HG03280 (cell line): ENCODE results near the gene SLC66A1.
"Not testable (repeated sequence)": the region's sequence is repeated elsewhere in the genome, so short reads cannot be mapped to it uniquely, and the experiment has no call there.

ENCODE experiments used
- ATAC-seq: cut with Tn5 transposase; IDR thresholded peaks from one replicate; pipeline ENCODE4 v1.9.1; 2021; ENCODE audit warnings: mild to moderate bottlenecking, moderate library complexity; ENCODE audit not compliant: unreplicated experiment

Gene SLC66A1

DNA sequence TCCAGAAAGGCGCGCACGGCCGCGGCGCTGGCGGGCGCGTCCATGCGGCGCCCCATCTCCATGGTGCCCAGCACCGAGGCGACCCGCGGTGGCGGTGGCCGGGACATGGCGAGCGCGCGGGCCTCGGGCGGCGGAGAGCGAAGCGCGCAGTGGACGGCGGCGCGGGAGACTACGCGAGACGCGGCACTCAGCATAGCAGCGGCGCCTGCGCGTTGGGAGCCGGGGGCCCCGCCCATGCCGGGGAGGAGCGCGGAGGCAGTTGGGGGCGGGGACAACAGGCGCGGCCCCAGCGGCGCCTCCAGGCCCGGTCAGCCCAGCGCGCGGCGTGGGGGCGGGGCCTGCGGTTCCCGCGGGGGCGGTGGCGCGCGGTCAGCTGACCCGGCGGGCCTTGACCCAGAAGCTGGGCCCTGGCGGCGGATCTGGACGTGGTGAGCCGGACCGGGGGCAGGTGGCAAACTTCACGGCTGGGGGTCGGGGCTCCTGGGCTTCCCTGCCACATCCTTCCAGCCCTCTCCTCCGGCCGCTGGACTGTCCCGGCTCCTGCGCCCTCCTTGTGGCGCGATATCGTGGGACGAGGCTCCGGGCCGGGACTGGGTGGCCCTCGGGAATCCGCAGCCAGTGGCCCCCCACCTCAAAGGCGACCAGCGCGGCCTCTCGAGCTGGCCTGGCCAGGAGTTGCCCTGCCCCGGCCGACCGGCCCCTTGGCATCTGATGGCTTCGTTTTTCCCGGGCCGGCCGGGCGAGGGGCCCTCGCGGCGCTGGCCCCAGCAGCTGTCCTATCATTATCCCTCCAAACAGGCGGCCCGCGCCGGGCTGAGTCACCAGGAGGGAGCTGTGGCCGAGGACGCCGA is at the start of gene SLC66A1, which contains the start of gene AKR7A2:
Gene SLC66A1, plus strand, starts transcription at position 396 of the 851 bp plus-strand sequence. CDS start 5,352 bp downstream, outside the sequence.
Gene AKR7A2, minus strand, starts transcription at position 214 of the 851 bp plus-strand sequence. Its CDS starts 20 bp downstream, at position 194.
- ATAC-seq = peak; percentile 80

- ATAC-seq = no peak
These were observed 49.4 kb upstream of the SLC66A1 start for GRCh38 chr1:19262744-19263143.

GRCh38 chr1:19268445-19268844 is 43.7 kb upstream of the SLC66A1 start:
- ATAC-seq = no peak

- not testable (repeated sequence) for ATAC-seq
These were observed 42.4 kb upstream of the SLC66A1 start for GRCh38 chr1:19269427-19270342.

- ATAC-seq = not testable (repeated sequence)
These were observed 41.8 kb upstream of the SLC66A1 start for GRCh38 chr1:19270343-19270730.

DNA sequence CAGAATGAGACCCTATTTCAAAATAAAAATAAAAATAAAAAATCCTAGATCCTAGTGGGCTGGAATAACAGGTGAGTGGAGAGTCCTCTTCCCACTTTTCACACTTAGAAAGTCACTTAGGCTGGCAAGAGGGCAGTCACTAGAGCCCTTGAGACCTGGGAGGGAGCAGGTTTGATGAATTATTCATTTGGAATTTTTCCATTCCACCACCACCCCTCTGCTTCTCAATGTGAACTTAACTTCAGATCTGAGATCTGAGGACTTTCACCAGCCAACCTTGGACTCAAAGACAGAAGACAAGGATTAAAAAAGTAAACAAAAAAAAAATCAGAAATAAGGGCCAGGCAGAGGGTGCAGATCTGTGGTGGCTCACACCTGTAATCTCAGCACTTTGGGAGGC is 40.1 kb upstream of the SLC66A1 start:
- ATAC-seq = no peak

GRCh38 chr1:19273106-19273843 is 38.9 kb upstream of the SLC66A1 start:
- no peak for ATAC-seq

DNA sequence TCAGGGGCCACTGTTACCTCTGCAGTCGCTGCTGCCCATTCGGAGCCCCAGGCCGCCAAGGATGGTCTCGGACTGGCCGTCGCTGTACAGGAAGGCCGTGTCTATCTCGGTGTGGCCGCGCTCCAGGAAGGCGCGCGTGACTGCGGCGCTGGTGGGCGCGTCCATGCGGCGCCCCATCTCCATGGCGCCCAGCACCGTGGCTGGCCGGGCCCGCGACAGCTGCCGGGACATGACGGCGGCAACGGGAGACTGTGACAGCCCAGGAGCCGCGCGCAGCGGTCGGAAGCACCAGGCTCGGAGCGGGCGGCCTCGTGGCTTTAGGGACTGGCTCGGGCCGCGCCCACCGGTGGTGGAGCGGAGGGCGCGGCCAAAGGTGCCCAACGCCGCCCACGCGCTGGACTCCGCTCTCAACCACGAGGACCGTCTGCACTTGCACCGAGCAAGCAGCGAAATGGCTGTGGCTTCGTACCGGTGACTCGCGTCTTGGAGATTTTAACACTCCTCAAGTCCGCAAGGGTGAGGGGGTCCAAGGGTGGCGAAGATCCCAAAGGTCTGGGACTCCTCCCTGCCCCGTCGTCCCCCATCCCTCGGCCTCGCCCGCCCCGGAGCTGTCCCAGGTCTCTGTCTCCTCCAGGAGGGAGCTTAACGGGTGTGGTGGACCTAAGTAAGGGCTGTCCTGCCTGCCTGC is 38.1 kb upstream of the SLC66A1 start:
- ATAC-seq = not testable (repeated sequence)

DNA sequence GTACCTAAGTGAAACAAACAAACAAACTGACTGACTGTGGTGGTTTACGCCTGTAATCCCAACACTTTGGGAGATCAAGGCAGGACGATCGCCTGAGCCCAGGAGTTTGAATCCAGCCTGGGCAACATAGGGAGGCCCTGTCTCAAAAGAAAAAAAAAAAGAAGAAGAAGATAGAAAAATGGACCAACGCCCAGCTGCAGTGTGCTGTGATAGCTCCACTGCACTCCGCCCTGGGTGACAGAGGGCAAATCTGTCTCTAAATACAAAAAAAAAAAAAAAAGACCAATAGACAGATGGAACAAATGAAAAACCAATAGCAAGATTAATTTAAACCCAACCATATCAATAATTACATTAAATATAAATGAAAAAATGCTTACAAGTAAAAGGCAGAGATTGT is 37.5 kb upstream of the SLC66A1 start:
- no peak for ATAC-seq

- ATAC-seq = no peak
These were observed 28.2 kb upstream of the SLC66A1 start for GRCh38 chr1:19283891-19284290.

DNA sequence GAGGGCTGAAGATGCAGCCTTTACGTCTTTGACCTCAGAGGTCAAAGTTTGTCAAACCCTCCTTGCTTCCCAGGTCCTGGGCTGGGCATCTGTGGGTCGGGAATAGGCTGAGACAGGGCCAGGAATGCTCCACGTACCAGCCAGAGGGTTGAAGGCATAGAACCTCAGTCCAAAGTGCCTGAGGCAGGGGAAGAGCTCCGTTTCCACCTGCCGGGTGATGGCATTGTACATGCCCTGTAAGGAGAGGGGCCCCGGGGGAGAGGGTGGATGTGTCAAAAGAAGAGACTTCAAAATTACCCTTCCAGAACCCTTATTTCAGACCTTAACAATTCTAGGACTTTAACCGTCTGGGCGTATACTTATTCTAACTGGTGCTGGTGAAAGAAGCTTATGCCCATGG is 27.2 kb upstream of the SLC66A1 start:
- no peak for ATAC-seq

GRCh38 chr1:19285366-19285765 is 26.8 kb upstream of the SLC66A1 start:
- not testable (repeated sequence) for ATAC-seq

GRCh38 chr1:19285807-19286206 is 26.3 kb upstream of the SLC66A1 start:
- ATAC-seq = not testable (repeated sequence)

DNA sequence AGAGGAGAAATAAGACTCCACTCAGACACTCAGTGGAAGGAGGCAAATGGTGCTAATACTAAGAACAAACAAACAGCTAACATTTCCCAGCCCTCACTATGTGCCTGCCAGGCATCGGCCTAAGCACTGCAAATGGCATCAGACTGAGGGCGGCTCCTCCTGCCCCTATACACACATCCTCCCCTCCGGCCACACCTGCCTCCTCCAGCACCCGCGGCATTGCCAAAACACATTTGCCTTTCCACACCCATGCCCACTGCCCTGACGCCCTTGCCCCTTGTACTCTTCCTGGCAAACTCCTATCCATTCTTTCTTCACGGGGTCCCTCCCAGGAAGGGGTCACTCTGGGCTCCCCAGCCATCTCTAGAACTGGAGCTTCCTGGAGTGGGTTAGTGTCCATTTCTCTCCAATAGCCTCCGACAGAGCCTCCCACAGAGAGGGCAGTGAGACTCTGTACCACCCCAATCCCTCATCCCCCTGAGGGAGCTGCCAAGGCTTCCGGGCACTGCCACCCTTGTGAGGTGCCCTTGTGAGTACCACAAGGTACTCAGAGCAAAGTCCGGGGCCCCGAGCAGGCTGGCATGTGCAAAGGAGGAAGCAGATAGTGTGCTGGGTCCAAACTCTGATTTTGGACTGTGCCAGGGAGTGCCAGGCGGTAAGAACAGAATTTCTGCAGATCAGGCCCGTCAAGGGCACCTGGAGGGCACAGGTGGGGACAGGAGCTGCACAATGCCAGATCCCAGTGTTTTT is 24.5 kb upstream of the SLC66A1 start:
- no peak for ATAC-seq

DNA sequence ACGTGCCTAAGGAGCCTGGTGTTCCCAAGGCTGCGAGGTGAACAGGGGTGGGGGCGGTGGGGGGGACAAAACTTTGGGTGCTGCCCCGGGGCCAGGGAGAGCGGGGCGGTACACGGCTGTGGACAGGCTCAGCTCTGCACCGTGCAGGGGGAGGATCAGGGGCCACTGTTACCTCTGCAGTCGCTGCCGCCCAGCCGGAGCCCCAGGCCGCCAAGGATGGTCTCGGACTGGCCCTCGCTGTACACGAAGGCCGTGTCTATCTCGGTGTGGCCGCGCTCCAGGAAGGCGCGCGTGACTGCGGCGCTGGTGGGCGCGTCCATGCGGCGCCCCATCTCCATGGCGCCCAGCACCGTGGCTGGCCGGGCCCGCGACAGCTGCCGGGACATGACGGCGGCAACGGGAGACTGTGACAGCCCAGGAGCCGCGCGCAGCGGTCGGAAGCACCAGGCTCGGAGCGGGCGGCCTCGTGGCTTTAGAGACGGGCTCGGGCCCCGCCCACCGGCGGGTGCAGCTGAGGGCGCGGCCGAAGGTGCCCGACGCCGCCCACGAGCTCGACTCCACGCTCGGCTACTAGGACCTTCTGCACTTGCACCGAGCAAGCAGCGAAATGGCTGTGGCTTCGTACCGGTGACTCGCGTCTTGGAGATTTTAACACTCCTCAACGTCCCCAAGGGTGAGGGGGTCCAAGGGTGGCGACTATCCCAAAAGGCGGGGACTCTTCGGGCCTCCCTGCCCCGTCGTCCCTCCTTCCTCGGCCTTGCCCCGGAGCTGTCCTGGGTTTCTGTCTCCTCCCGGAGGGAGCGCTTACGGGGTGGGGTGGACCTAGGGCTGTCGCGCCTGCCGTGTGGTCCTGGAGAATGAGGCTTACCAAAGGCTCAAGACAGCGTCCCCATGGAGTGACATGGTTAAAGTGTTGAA is 23.5 kb upstream of the SLC66A1 start, which contains the start of gene AKR7A3:
Gene AKR7A3, minus strand, starts transcription at position 447 of the 918 bp plus-strand sequence. Its CDS starts 61 bp downstream, at position 386.
- ATAC-seq = not testable (repeated sequence)

- ATAC-seq = no peak
These were observed 22.9 kb upstream of the SLC66A1 start for GRCh38 chr1:19289244-19289643.

GRCh38 chr1:19294638-19295037 is 17.5 kb upstream of the SLC66A1 start:
- ATAC-seq = no peak

- ATAC-seq = no peak
These were observed 11.9 kb upstream of the SLC66A1 start for GRCh38 chr1:19300211-19300610.
